OCI-M2 (cell line): ENCODE measurements around the gene PYGB.
"Not testable (repeated sequence)": the region's sequence is repeated elsewhere in the genome, so short reads cannot be mapped to it uniquely, and the experiment has no call there.

Source experiments
- DNase-seq: peaks from one replicate; lab custom pipeline; 2025; ENCODE audit not compliant: unreplicated experiment; lab: John Stamatoyannopoulos, UW

The PYGB gene

DNA sequence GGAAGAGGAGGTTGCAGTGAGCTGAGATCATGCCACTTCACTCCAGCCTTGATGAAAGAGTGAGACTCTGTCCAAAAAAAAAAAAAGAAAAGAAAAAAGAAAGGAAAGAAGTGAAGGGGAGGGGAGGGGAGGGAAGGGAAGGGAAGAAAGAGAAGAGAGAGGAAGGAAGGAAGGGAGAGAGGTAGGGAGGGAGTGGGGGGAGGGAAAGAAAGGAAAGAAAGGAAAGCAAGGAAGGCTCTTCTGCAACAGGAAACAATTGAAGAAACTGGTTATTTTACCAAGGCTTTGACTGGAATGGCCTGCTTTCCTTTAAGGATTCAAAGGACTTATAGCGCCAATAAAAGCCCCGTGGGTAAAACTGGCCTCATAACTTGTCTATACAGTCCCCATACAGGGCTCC, 78.1 kb downstream of the PYGB start:
- DNase-seq = no peak

DNA sequence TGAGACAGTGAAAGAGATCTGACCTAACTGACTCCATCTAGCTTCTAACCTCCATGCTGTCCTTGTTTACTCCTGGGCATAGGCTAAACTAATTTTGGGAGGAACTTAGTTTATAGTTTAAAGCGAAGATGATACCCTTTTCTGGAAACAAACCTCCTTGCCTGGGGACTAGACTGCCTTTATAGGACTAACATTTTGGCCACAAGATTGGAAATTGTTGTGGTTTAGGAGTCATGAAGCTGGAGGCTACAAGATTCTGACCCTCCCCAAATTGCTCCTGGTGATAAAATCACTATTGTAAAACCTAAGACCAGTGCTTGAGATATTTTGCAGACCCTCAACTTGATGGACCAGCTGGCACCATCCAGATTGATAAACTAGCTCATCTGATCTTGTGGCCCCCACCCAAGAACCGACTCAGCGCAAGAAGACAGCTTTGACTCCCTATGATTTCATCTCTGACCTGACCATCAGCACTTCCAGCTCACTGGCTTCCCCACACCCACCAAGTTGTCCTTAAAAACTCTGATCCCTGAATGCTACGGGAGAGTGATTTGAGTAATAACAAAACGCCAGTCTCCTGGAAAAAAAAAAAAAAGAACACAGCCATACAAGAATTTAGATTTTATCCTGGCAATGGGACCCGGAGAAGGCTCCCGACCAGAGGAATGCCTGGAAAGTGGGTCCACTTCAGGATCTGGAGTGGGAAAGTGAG, 79.8 kb downstream of the PYGB start:
- DNase-seq = no peak

DNA sequence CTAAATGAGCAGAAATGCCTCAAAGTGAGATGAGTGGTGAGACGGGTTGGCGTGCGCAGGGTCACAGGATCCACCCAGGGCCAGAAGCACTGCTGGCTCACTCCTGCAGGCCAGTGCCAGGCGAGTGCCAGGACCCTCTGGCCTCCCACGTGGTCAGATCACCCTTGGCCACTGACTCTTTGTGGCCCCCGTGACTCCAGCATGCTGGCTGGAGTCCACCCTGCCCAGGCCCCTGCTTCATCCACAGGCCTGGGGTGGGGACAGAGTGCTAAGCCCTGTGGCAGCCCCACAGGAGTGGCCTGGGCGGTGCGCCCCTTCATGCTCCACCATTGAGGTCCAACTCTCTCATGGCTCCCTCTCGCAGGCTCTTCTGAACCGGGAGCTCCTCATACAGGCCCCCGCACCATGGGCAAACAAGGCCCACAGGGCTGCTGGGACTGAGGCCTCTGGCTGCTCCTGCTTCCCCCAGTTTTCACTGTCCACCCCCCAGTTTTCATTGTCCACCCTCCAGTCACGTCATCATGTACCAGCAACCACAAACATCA, 81.1 kb downstream of the PYGB start:
- DNase-seq = no peak

DNA sequence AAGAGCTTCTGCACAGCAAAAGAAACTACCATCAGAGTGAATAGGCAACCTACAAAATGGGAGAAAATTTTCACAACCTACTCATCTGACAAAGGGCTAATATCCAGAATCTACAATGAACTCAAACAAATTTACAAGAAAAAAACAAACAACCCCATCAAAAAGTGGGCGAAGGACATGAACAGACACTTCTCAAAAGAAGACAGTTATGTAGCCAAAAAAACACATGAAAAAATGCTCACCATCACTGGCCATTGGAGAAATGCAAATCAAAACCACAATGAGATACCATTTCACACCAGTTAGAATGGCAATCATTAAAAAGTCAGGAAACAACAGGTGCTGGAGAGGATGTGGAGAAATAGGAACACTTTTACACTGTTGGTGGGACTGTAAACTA, 87.1 kb downstream of the PYGB start:
- DNase-seq = not testable (repeated sequence)

DNA sequence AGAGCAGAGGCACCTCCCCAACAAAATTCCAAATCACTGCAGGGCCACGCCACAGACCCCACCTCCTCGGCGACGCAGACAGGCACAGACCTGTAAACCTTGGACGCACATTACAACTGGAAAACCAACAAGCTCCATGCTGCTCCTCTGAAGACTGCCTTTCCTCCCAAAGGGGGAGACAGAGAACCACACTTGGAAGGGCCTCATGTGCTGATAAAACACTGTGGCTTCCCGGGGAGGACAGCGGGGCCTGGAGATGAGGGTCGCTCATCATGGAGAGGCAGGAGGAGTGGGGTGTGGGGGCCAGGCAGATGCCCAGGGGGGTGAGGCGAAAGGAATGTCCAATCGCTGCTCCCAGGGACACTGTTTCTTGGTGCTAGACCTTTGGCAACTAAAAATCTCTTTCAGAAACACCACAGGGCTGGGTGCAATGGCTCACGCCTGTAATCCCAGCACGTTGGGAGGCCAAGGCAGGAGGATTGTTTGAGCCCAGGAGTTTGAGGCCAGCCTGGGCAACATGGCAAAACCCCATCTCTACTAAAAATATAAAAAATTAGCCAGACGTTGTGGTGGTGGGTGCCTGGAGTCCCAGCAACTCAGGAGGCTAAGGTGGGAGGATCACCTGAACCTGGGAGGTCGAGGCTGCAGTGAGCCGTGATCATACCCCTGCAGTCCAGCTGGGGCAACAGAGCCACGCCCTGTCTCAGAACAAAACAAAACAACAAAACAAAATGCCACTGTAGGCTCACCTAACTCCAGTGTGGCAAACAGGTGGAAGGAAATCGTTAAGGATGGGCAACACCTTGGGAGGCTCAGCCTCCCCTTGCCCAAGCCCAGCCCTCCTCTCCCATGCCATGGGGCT, 88.9 kb downstream of the PYGB start:
- DNase-seq = no peak

DNA sequence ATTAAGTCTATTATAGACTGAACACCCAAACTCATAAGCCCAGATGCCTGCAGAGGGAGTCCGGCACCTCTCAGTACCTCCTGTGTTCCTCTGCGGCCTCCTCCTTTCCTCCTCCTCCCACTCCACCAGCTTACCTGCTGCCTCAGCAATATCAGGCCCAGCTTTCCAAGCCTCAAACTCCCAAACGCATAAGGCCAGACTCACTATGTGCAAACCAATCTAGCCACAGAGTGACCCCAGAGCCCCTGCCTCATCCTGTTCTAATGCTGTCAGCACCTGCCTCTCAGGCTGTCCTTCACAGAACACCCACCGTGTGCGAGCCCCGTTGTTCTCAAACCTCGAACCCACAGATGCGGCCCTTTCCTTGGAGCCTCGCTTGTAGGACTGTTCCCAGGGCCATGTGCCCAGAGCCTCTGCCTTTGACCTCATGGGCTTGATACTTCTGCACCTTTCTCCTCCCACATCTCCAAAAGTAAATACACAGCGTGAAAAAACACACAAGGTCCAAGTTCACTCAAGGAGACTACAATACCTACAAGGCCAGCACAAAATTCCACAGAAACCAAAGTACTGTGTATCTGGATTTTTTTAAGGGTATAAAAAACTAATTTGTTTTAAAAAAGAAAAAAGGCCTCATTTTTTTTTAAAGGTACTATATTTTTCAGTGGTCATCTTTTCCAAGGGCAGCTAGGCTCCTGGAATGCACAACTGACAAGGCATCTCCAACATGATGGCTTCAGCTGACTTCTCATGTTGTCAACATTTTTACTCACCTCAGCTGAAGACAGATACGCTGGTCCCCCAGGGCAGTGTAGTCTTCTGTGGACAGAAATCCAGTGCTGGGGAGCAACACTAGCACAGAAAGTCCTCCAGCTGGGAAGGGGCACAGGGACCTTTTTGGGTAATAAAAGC, 90.5 kb downstream of the PYGB start:
- no peak for DNase-seq

DNA sequence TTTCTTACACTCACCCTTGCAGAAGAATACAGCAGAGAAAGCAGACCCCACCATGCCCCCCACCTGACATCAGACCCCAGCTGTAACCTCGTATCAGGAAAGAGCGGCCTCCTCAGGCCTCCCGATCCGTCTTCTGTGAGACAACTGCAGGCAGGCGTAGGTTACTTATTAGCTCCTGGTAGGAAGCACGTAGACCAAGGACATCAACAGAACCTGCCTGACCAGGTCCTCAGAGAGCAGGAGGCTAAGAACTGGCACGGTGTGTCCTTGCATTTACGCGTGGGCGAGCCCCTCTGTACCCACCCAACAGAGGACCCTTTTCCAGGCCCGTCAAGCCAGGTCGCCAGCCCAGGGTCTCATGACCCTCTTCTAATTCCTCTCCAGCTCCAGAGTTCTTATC, 91.7 kb downstream of the PYGB start:
- no peak for DNase-seq

DNA sequence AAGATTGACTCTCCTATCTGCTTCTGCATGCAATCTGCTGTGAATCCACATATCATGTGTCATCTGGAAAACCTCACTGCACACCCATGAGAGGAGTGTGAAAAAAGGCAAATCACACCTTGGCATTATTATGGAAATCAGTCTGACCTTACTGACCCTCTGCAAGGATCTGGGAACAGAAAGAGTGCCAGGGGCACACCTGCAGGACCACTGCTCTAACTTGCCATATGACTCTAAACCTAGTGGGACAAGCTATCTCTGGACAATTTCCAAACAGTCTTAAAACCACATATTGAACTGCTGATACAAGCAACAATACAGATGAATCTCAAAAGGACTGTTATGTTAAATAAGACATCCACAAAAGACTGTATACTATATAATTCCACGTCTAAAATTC, 92.5 kb downstream of the PYGB start:
- no peak for DNase-seq

DNA sequence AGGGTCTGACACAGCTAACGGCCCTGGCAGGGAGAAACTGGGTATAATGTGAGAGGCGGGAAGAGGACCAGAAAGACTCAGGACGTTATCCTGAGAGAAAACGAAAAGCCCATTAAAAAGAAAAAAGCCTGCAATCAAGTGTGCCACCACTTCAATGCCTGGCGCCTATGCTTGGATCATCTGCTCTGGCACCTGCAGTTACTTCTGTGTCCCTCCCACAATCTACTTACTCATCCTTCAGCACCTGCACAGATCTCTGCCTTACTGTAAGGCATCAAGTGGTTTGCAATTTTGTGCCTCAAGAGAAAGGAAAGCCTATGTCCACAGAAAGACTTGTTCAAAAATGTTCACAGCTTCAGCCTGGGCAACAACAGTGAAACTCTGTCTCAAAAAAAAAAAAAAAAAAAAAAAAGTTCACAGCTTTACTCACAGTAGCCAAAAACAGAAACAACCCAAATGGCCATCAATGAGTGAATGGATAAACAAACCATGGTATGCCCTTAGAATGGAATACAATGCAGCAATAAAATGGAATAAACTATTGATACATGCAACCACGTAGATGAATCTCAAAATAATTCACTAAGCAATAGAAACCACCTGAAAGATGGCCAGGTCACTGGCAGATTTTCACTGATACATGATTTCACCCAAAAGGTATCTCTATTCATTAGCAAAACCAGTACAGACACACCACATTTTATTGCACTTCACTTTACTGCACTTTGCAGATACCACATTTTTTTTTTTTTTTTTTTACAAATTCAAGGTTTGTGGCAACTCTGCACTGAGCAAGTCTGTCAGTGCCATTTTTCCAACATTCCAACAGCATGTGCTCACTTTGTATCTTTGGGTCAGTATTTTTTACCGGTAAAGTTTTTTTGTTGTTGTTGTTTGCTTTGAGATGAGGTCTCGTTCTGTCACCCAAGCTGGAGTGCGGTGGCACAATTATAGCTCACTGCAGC, 94.1 kb downstream of the PYGB start:
- DNase-seq = no peak

DNA sequence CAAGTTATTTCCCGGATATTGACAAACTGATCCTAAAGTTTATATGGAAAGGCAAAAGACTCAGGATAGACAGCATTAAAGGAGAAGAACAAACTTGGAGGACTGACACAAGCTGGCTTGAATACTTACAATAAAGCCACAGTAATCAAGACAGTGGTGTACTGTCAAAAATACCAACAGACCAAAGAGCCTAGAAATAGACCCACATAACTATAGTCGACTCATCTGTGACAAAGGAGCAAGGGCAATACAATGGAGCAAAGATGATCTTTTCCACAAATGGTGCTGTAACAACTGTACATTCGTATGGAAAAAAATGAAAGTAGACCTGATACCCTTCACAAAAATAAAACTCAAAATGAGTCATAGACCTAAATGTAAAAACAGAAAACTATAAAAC, 96.7 kb downstream of the PYGB start:
- no peak for DNase-seq

DNA sequence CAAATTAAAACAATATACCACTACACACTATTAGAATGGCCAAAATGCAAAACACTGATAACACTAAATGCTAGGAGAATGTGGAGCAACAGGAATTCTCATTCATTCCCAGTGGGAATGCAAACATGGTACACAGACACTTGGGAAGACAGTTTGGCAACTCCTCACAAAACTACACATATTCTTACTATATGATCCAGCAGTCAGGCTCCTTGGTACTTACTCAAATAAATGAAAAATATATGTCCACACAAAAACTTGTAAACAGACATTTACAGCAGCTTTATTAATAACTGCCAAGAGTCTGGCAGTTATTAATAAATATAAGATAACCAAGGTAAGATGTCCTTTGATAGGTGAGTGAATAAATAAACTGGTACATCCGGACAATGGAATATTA, 97.8 kb downstream of the PYGB start:
- DNase-seq = no peak

DNA sequence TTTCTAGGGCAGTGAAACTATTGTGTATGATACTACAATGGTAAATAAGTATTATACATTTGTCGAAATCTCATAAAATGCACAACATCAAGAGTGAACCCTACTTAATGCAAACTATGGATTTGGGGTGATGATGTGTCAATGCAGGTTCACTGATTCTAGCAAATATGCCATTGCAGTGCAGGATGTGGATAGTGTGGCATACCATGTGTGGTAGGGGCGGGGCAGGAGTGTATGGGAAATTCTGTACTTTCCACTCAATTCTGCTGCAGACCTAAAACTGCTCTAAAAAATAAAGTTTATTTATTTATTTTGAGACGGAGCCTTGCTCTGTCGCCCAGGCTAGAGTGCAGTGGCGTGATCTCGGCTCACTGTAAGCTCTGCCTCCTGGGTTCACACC, 98.5 kb downstream of the PYGB start:
- no peak for DNase-seq
